Naive B cell (primary cell): ENCODE data around the gene ANKUB1. TPM values are rescaled to one million over a fixed set of nuclear protein-coding genes. Genes with fewer than 3 reads are reported as not detected.
A peak's percentile ranks its signal among the peaks of the same experiment; 100 is the strongest.
"Not testable (repeated sequence)": the region's sequence is repeated elsewhere in the genome, so short reads cannot be mapped to it uniquely, and the experiment has no call there.

Experiments
- ATAC-seq, 2 donors: fragments of 150-1000 bp; cut with Tn5 transposase; 2 replicates each; pipeline ENCODE4 v1.10.0; 2021; ENCODE audit warnings: low read depth in 2 of 2, mild to moderate bottlenecking in 2 of 2, moderate library complexity in 2 of 2
- DNase-seq: peaks from one replicate; pipeline ENCODE4 v3.0.0; 2022
- H3K27ac Mint-ChIP-seq, 6 donors: one replicate each; pipeline ENCODE4 v1.8.0; 2020 to 2022; ENCODE audit warnings: mild to moderate bottlenecking in 6 of 6, mixed read lengths in 6 of 6, moderate library complexity in 5 of 6, inconsistent platforms in 2 of 6
- H3K27me3 Mint-ChIP-seq, 3 donors: one replicate each; pipeline ENCODE4 v1.8.0; 2021 to 2022; ENCODE audit warnings: mixed read lengths in 3 of 3, mild to moderate bottlenecking in 1 of 3
- H3K36me3 Mint-ChIP-seq, 2 donors: one replicate each; pipeline ENCODE4 v1.8.0; 2020 to 2022; ENCODE audit warnings: mixed read lengths in 2 of 2, inconsistent platforms in 1 of 2, mild to moderate bottlenecking in 1 of 2
- H3K4me1 Mint-ChIP-seq, 3 donors: one replicate each; pipeline ENCODE4 v1.8.0; 2020 to 2022; ENCODE audit warnings: mixed read lengths in 3 of 3, inconsistent platforms in 1 of 3, mild to moderate bottlenecking in 1 of 3, moderate library complexity in 1 of 3
- H3K4me3 Mint-ChIP-seq, 8 donors: one replicate each; pipeline ENCODE4 v1.8.0; 2020 to 2022; ENCODE audit warnings: mild to moderate bottlenecking in 8 of 8, mixed read lengths in 8 of 8, moderate library complexity in 8 of 8, inconsistent platforms in 2 of 8
- H3K9me3 Mint-ChIP-seq, 7 donors: one replicate each; pipeline ENCODE4 v1.8.0; 2020 to 2022; ENCODE audit warnings: mixed read lengths in 7 of 7, mild to moderate bottlenecking in 5 of 7, inconsistent platforms in 2 of 7, moderate library complexity in 1 of 7
- polyA plus RNA-seq, 6 donors: library from polyadenylated mRNA; unstranded; fragments of 300-500 nt; fragmentation: Illumina TruSeq; gene quantifications; one replicate each; pipeline ENCODE4 v1.2.3, GENCODE V29; 2021; ENCODE audit warnings: low read depth in 6 of 6

ANKUB1 gene, protein sequence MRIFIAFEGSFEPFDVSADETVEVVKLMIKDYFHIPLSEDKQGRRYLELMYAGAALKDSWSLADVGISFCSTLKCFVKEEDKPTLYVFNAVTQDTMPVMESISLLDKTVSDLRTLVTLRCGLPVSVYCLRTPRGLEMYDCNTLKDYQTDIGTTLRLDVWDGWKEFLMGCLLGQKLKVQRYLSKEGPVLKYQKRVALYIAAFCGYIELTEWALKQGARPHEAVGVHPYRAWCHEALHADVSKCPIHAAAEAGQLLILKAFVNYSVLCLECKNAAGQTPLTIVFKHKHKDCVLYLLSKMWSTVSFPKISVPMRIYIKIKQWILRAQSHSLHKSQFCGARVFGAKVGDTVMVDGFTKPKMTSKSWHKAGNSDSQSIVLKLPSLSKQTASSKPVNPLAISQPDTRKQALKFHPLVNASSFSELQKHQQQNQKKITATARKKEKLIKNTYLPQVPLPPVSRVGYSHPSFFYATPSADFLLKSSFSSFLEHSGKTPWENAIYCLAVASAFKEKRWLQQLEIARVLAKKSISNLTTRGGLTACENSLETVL
- polyA plus RNA-seq: 1 to 10 TPM in 1 of 6 donors, under 1 TPM in 2, not detected in 3; 0.35 to 2.6 (median 0.71) TPM

DNA sequence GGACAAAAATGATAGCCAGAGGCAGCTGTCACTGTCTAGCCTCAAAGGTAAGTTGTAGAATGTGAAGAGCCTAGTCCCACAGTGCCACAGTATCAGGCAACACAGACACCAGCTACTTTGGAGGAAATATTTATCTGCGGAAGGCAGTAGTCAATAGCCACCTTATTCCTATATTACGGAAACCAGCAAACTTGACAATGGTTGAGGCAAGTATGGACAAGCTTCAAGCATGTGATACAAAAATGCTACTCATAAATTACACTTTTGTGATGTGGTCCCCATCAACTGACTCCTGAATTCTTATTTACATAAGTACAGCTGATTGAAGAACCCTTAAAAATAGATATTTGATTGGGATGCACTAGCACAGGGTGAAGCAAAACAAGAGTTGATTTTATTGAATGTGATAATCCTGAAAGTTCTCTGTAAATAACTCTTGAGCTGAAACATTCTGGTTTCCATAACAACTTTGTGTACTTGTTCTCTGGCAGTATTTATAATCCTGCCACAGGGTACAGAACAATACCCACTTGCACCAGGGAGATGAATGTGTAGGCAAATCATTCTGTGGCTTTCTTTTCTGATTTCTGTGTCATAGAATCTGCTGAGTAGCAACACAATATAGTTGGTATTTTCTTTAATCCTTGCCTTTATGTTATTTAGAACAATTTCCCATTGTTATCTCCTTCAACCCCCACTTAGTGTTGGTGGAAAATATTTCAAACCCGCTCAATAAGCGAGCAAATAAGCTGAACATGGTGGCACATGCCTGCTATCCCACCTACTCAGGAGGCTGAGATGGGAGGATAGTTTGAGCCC, at the start of gene ANKUB1:
TSS of gene ANKUB1 (minus strand) at position 103 of the 819 bp plus-strand sequence. CDS start 188 bp downstream, outside the sequence.
- Mint-ChIP-seq H3K27me3 (peaks cover 3 to 13% (median 9%) of the 10 kb centered on the region in 3 donors), H3K9me3 (no peaks in the 10 kb centered on the region), H3K36me3 (no peaks in the 10 kb centered on the region), H3K4me1 (no peaks in the 10 kb centered on the region), H3K27ac (no peak within 1 kb of the TSS), H3K4me3 (no peak within 1 kb of the TSS)
- ATAC-seq: no peak
- DNase-seq: no peak

DNA sequence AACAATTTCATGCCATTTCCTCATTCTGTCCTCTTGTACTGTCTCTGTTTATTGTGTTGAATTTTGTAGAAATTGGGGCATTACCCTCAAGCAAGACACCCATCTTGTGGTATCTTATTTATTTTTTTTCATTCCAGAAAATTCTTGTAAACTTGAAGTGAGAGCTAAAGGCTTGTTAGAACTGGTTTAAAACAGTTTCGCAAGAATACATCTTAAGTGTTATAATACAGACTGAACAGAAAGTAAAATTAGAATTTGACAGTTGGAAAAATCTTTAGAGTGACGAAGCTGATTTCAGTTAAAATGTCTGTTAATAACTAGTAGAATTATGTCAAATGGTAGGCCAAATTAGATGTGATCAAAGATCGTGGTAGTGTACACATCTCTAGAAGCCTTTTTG, 47.5 kb upstream of the ANKUB1 start:
- no peak for DNase-seq
- no peak for ATAC-seq
- Mint-ChIP-seq H3K4me3 (peak overlapping the region in 1 of 8 donors; percentile 21), H3K36me3 (peaks cover 19 to 34% of the 10 kb centered on the region in 2 donors), H3K4me1 (peaks cover 38 to 48% (median 39%) of the 10 kb centered on the region in 3 donors), H3K9me3 (peaks cover under 1 to 42% (median 30%) of the 10 kb centered on the region in 7 donors), H3K27me3 (no peaks in the 10 kb centered on the region), H3K27ac (peak overlapping the region in 2 of 6 donors; percentile 21 to 34)

GRCh38 chr3:149839469-149839868, 47.1 kb upstream of the ANKUB1 start:
- H3K27ac Mint-ChIP-seq, ATAC-seq, H3K27me3 Mint-ChIP-seq, DNase-seq: not testable (repeated sequence)
- Mint-ChIP-seq H3K4me1 (peaks cover 36 to 44% (median 37%) of the 10 kb centered on the region in 3 donors), H3K9me3 (peaks cover 4 to 46% (median 34%) of the 10 kb centered on the region in 7 donors), H3K36me3 (peaks cover 23 to 38% of the 10 kb centered on the region in 2 donors), H3K4me3 (peak overlapping the region in 1 of 8 donors; percentile 21)

GRCh38 chr3:149838491-149838890, 46.1 kb upstream of the ANKUB1 start:
- DNase-seq, H3K27ac Mint-ChIP-seq, H3K4me3 Mint-ChIP-seq, ATAC-seq, H3K27me3 Mint-ChIP-seq: not testable (repeated sequence)
- Mint-ChIP-seq H3K4me1 (peaks cover 30 to 34% (median 30%) of the 10 kb centered on the region in 3 donors), H3K9me3 (peaks cover 4 to 55% (median 41%) of the 10 kb centered on the region in 7 donors), H3K36me3 (peaks cover 24 to 39% of the 10 kb centered on the region in 2 donors)

DNA sequence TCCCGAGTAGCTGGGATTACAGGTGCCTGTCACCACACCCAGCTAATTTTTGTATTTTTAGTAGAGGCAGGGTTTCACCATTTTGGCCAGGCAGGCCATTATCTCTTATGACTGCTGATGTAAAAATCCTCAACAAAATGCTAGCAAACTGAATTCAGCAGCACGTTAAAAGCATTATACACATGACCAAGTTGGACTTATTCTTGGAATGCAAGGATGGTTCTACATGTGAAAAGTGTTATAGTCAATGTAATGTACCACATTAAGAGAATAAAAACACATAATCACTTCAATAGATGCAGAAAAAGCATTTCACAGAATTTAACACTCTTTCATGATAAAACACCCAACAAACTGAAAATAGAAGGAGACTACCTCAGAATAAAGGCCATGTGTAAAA, 40.9 kb upstream of the ANKUB1 start:
- Mint-ChIP-seq H3K4me1 (peaks cover 6 to 10% (median 7%) of the 10 kb centered on the region in 3 donors), H3K36me3 (peaks cover 29 to 49% of the 10 kb centered on the region in 2 donors), H3K27ac (no peak overlapping the region), H3K9me3 (peaks cover 9 to 82% (median 70%) of the 10 kb centered on the region in 7 donors), H3K27me3 (no peaks in the 10 kb centered on the region), H3K4me3 (no peak overlapping the region)
- DNase-seq (no peak), ATAC-seq (no peak)

GRCh38 chr3:149832086-149832485, 39.7 kb upstream of the ANKUB1 start:
- no peak overlapping the region for H3K27ac Mint-ChIP-seq
- no peaks in the 10 kb centered on the region for H3K27me3 Mint-ChIP-seq
- H3K4me1 Mint-ChIP-seq: peaks cover 6 to 13% (median 10%) of the 10 kb centered on the region in 3 donors
- no peak for DNase-seq
- ATAC-seq: no peak
- H3K36me3 Mint-ChIP-seq: peaks cover 21 to 38% of the 10 kb centered on the region in 2 donors
- H3K9me3 Mint-ChIP-seq: peaks cover 9 to 71% (median 61%) of the 10 kb centered on the region in 7 donors
- no peak overlapping the region for H3K4me3 Mint-ChIP-seq

- Mint-ChIP-seq H3K4me3 (no peak overlapping the region), H3K4me1 (peaks cover 8 to 17% (median 13%) of the 10 kb centered on the region in 3 donors), H3K27me3 (no peaks in the 10 kb centered on the region), H3K36me3 (peaks cover 21 to 32% of the 10 kb centered on the region in 2 donors), H3K27ac (peak overlapping the region in 1 of 6 donors; percentile 15), H3K9me3 (peaks cover 9 to 64% (median 55%) of the 10 kb centered on the region in 7 donors)
- DNase-seq (no peak), ATAC-seq (no peak)
Observed at GRCh38 chr3:149831321-149831720, 39.0 kb upstream of the ANKUB1 start.

DNA sequence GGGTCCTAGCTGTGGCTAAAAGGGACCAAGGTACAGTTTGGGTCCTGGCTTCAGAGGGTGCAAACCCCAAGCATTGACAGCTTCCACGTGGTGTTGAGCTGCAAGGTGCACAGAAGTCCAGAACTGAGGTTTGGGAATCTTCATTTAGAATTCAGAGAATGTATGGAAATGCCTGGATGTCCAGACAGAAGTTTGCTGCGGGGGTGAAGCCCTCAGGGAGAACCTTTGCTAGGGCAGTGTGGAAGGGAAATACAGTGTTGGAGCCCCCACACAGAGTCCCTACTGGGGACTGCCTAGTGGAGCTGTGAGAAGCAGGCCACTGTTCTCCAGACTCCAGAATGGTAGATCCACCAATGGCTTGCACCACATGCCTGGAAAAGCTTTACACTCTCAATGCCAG, 38.5 kb upstream of the ANKUB1 start:
- ATAC-seq: no peak
- no peak for DNase-seq
- peaks cover 9 to 61% (median 54%) of the 10 kb centered on the region in 7 donors for H3K9me3 Mint-ChIP-seq
- peak overlapping the region in 1 of 8 donors; percentile 20 for H3K4me3 Mint-ChIP-seq
- H3K4me1 Mint-ChIP-seq: peaks cover 12 to 22% (median 17%) of the 10 kb centered on the region in 3 donors
- no peaks in the 10 kb centered on the region for H3K27me3 Mint-ChIP-seq
- H3K27ac Mint-ChIP-seq: no peak overlapping the region
- H3K36me3 Mint-ChIP-seq: peaks cover 21 to 32% of the 10 kb centered on the region in 2 donors

GRCh38 chr3:149829631-149830030, 37.3 kb upstream of the ANKUB1 start:
- H3K36me3 Mint-ChIP-seq: peaks cover 18 to 24% of the 10 kb centered on the region in 2 donors
- not testable (repeated sequence) for ATAC-seq, H3K27ac Mint-ChIP-seq, H3K4me3 Mint-ChIP-seq, H3K27me3 Mint-ChIP-seq, DNase-seq
- peaks cover 13 to 29% (median 20%) of the 10 kb centered on the region in 3 donors for H3K4me1 Mint-ChIP-seq
- H3K9me3 Mint-ChIP-seq: peaks cover 6 to 53% (median 46%) of the 10 kb centered on the region in 7 donors

- DNase-seq (no peak), ATAC-seq (no peak)
- peaks cover 17 to 32% (median 26%) of the 10 kb centered on the region in 3 donors for H3K4me1 Mint-ChIP-seq
- H3K27ac Mint-ChIP-seq: no peak overlapping the region
- peaks cover 16 to 25% of the 10 kb centered on the region in 2 donors for H3K36me3 Mint-ChIP-seq
- peaks cover 4 to 41% (median 34%) of the 10 kb centered on the region in 7 donors for H3K9me3 Mint-ChIP-seq
- no peak overlapping the region for H3K4me3 Mint-ChIP-seq
- H3K27me3 Mint-ChIP-seq: no peaks in the 10 kb centered on the region
Observed at GRCh38 chr3:149828390-149828789, 36.0 kb upstream of the ANKUB1 start.

DNA sequence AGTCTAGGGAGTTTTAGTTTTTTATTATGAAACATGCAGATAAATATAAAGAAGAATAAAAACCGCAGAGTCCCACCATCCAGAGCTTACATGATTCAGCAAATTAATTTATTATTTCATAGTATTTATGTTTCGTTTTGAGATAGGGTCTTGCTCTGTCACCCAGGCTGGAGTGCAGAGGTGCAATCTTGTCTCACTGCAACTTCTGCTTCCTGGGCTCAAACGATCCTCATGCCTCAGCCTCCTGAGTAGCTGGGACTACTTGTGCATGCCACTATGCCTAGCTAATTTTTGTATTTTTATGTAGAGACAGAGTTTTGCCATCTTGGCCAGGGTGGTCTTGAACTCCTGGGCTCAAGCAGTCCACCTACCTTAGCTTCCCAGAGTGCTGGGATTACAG, 34.3 kb upstream of the ANKUB1 start:
- no peak overlapping the region for H3K27ac Mint-ChIP-seq

GRCh38 chr3:149820183-149820582, 27.8 kb upstream of the ANKUB1 start:
- peak overlapping the region in 2 of 6 donors; percentile 38 to 53 for H3K27ac Mint-ChIP-seq
- DNase-seq: no peak
- no peak for ATAC-seq
- peaks cover 0 to 21% of the 10 kb centered on the region in 2 donors for H3K36me3 Mint-ChIP-seq
- peaks cover 0 to 7% (median 2%) of the 10 kb centered on the region in 7 donors for H3K9me3 Mint-ChIP-seq
- H3K27me3 Mint-ChIP-seq: no peaks in the 10 kb centered on the region
- H3K4me3 Mint-ChIP-seq: peak overlapping the region in 1 of 8 donors; percentile 6
- H3K4me1 Mint-ChIP-seq: peaks cover 53 to 66% (median 59%) of the 10 kb centered on the region in 3 donors

More for the DNA sequence above, 34.3 kb upstream of the ANKUB1 start:
- Mint-ChIP-seq H3K36me3 (peaks cover 14 to 25% of the 10 kb centered on the region in 2 donors), H3K27me3 (no peaks in the 10 kb centered on the region), H3K9me3 (peaks cover 4 to 25% (median 19%) of the 10 kb centered on the region in 7 donors), H3K4me1 (peaks cover 22 to 38% (median 36%) of the 10 kb centered on the region in 3 donors), H3K4me3 (no peak overlapping the region)
- DNase-seq (no peak), ATAC-seq (no peak)

- peaks cover 0 to 7% (median 2%) of the 10 kb centered on the region in 7 donors for H3K9me3 Mint-ChIP-seq
- DNase-seq (no peak), ATAC-seq (no peak)
- H3K4me3 Mint-ChIP-seq: peak overlapping the region in 1 of 8 donors; percentile 1
- H3K27ac Mint-ChIP-seq: peak overlapping the region in 3 of 6 donors; percentile 3 to 15 (median 6)
- peaks cover 0 to 21% of the 10 kb centered on the region in 2 donors for H3K36me3 Mint-ChIP-seq
- H3K4me1 Mint-ChIP-seq: peaks cover 59 to 72% (median 66%) of the 10 kb centered on the region in 3 donors
- no peaks in the 10 kb centered on the region for H3K27me3 Mint-ChIP-seq
Observed at GRCh38 chr3:149819432-149819831, 27.1 kb upstream of the ANKUB1 start.
